ENCODE data around the gene ZDHHC16. TPM values are rescaled to one million over a fixed set of nuclear protein-coding genes. Genes with fewer than 3 reads are reported as not detected.

Gene ZDHHC16
- polyA plus RNA-seq, 1 donor (not counting 4 experiments of a cell fraction or from before 2014, with no cell fraction given): 67.8 TPM

DNA sequence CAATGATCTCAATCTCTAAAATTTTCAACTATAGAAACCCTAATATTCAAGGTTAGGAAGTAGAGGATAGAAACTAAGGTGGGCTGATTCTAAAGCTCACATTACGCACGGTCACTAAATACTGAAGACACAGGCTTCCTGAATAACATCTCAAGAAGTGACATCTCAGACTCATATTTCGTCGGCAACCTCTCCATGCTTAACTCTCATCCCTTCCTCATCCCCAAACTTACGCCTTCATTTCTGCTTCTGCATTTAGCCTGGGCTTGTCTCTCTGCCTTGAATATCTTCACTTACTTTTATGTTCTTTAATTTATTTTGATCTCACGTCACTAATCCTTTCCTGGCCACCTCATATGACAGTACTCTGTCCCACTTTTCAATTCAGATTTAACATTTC is 10.8 kb upstream of the ZDHHC16 start:
- H3K36me3 ChIP-seq (ENCODE audit: control insufficient read depth in 2 of 2, extremely low read depth in 1 of 2, insufficient read depth in 2 of 2, low read length in 2 of 2): peaks cover 23 to 43% of the 10 kb centered on the region in 2 experiments

DNA sequence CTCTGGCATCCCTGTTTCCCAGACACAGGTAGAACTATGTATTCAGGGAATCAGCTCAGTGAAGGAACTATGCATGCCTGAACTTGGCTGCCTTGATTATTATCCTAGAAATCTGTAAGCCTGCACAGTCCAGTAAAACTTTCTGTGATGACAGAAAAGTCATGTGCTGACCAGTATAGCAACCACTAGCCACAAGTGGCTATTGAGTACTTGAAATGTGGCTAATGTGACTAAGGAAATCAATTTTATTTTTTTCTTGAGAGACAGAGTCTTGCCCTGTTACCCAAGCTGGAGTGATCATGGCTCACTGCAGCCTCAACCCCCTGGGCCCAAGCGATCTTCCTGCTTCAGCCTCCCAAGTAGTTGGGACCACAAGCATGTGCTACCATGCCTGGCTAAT is 3.7 kb upstream of the ZDHHC16 start:
- dilution Hi-C loops (cut with MboI; ENCODE audit: extremely low pct_ligation_motif_present, low sequenced_read_pairs): no loop called here
- H3K36me3 ChIP-seq (ENCODE audit: control insufficient read depth in 2 of 2, extremely low read depth in 1 of 2, insufficient read depth in 2 of 2, low read length in 2 of 2): peaks cover 8 to 11% of the 10 kb centered on the region in 2 experiments

More for the DNA sequence above, 10.8 kb upstream of the ZDHHC16 start:
- dilution Hi-C loops (cut with MboI; ENCODE audit: extremely low pct_ligation_motif_present, low sequenced_read_pairs): no loop called here
- Histone ChIP-seq H3K9me1 (ENCODE audit: control insufficient read depth, extremely low read depth, insufficient read depth, low read length) (no peaks in the 10 kb centered on the region), H3K4me1 (ENCODE audit: control insufficient read depth, extremely low read depth, insufficient read depth, low read length) (no peaks in the 10 kb centered on the region), H2AFZ (ENCODE audit: control insufficient read depth, low read length) (no peak overlapping the region), H3K4me2 (ENCODE audit: control insufficient read depth, extremely low read depth, insufficient read depth, low read depth, low read length) (no peak overlapping the region), H4K20me1 (ENCODE audit: control insufficient read depth, extremely low read depth, insufficient read depth, low read length) (no peaks in the 10 kb centered on the region), H3K4me3 (ENCODE audit: control insufficient read depth in 2 of 3, extremely low read depth in 1 of 3, insufficient read depth in 2 of 3, low read depth in 1 of 3, low read length in 3 of 3) (no peak overlapping the region), H3K27me3 (ENCODE audit: control insufficient read depth, extremely low read depth, insufficient read depth, low read length) (no peaks in the 10 kb centered on the region), H3K9me3 (ENCODE audit: control insufficient read depth, low read depth, low read length) (no peaks in the 10 kb centered on the region), H3K79me2 (ENCODE audit: control insufficient read depth, insufficient read depth, low read length) (peaks cover 12% of the 10 kb centered on the region), H3K27ac (ENCODE audit: control insufficient read depth, insufficient read depth, low read length) (no peak overlapping the region), H3K9ac (ENCODE audit: control insufficient read depth, extremely low read depth, insufficient read depth, low read length) (no peak overlapping the region)
- FAIRE-seq: no peak
- no peak for TF ChIP-seq EZH2 (IDR thresholded peaks at IDR 0.05; ENCODE audit: low read length)
- TF ChIP-seq, protein P1, sequence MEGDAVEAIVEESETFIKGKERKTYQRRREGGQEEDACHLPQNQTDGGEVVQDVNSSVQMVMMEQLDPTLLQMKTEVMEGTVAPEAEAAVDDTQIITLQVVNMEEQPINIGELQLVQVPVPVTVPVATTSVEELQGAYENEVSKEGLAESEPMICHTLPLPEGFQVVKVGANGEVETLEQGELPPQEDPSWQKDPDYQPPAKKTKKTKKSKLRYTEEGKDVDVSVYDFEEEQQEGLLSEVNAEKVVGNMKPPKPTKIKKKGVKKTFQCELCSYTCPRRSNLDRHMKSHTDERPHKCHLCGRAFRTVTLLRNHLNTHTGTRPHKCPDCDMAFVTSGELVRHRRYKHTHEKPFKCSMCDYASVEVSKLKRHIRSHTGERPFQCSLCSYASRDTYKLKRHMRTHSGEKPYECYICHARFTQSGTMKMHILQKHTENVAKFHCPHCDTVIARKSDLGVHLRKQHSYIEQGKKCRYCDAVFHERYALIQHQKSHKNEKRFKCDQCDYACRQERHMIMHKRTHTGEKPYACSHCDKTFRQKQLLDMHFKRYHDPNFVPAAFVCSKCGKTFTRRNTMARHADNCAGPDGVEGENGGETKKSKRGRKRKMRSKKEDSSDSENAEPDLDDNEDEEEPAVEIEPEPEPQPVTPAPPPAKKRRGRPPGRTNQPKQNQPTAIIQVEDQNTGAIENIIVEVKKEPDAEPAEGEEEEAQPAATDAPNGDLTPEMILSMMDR (optimal IDR thresholded peaks at IDR 0.05 in 1 of 3, IDR thresholded peaks at IDR 0.05 in 1 of 3, conservative IDR thresholded peaks at IDR 0.05 in 1 of 3; ENCODE audit: extremely low read depth in 1 of 3, insufficient read depth in 2 of 3, low read length in 3 of 3): no peak
- no peak for DNase-seq (ENCODE audit: low read depth, low spot score)

More for the DNA sequence above, 3.7 kb upstream of the ZDHHC16 start:
- Histone ChIP-seq H2AFZ (ENCODE audit: control insufficient read depth, low read length) (no peak overlapping the region), H3K4me2 (ENCODE audit: control insufficient read depth, extremely low read depth, insufficient read depth, low read depth, low read length) (no peak overlapping the region), H4K20me1 (ENCODE audit: control insufficient read depth, extremely low read depth, insufficient read depth, low read length) (no peaks in the 10 kb centered on the region), H3K4me1 (ENCODE audit: control insufficient read depth, extremely low read depth, insufficient read depth, low read length) (peaks cover 15% of the 10 kb centered on the region), H3K9me3 (ENCODE audit: control insufficient read depth, low read depth, low read length) (no peaks in the 10 kb centered on the region), H3K79me2 (ENCODE audit: control insufficient read depth, insufficient read depth, low read length) (peaks cover 34% of the 10 kb centered on the region), H3K4me3 (ENCODE audit: control insufficient read depth in 2 of 3, extremely low read depth in 1 of 3, insufficient read depth in 2 of 3, low read depth in 1 of 3, low read length in 3 of 3) (no peak overlapping the region), H3K27ac (ENCODE audit: control insufficient read depth, insufficient read depth, low read length) (no peak overlapping the region), H3K27me3 (ENCODE audit: control insufficient read depth, extremely low read depth, insufficient read depth, low read length) (no peaks in the 10 kb centered on the region), H3K9ac (ENCODE audit: control insufficient read depth, extremely low read depth, insufficient read depth, low read length) (no peak overlapping the region), H3K9me1 (ENCODE audit: control insufficient read depth, extremely low read depth, insufficient read depth, low read length) (no peaks in the 10 kb centered on the region)
- FAIRE-seq (no peak), DNase-seq (ENCODE audit: low read depth, low spot score) (no peak)
- no peak for TF ChIP-seq EZH2 (IDR thresholded peaks at IDR 0.05; ENCODE audit: low read length)
- TF ChIP-seq, protein P1 (optimal IDR thresholded peaks at IDR 0.05 in 1 of 3, IDR thresholded peaks at IDR 0.05 in 1 of 3, conservative IDR thresholded peaks at IDR 0.05 in 1 of 3; ENCODE audit: extremely low read depth in 1 of 3, insufficient read depth in 2 of 3, low read length in 3 of 3): no peak
